Left lung (tissue), 10 donors: ENCODE data around the gene PLA2G15. TPM values are rescaled to one million over a fixed set of nuclear protein-coding genes. Genes with fewer than 3 reads are reported as not detected.

ENCODE experiments used
- ATAC-seq: fragments of 200-7000 bp; cut with Tn5 transposase; one replicate; pipeline ENCODE4 v1.9.1; 2020; ENCODE audit warnings: moderate library complexity
- DNase-seq, 4 donors: peaks; one replicate each; pipeline ENCODE4 v3.0.0-alpha.2; 2013 to 2020
- H3K27ac ChIP-seq, 2 donors: fragments of 200-600 bp; sonication (generic) in 1 of 2; one replicate each; pipeline versions ENCODE4 v1.5.0 to v1.8.0; 2020 to 2021
- H3K27me3 ChIP-seq, 2 donors: fragments of 200-600 bp; sonication (generic) in 1 of 2; one replicate each; pipeline versions ENCODE4 v1.5.0 to v1.8.0; 2020 to 2021
- H3K36me3 ChIP-seq, 2 donors: fragments of 200-600 bp; sonication (generic) in 1 of 2; one replicate each; pipeline versions ENCODE4 v1.5.0 to v1.8.0; 2020 to 2021
- H3K4me1 ChIP-seq, 2 donors: fragments of 200-600 bp; one replicate each; pipeline ENCODE4 v1.8.0; 2021
- H3K4me3 ChIP-seq, 2 donors: fragments of 200-600 bp; sonication (generic) in 1 of 2; one replicate each; pipeline versions ENCODE4 v1.5.0 to v1.8.0; 2020 to 2021; ENCODE audit warnings: mild to moderate bottlenecking in 1 of 2
- H3K9me3 ChIP-seq, 2 donors: fragments of 200-600 bp; sonication (generic) in 1 of 2; one replicate each; pipeline versions ENCODE4 v1.5.0 to v1.8.0; 2020 to 2021
- intact Hi-C, 2 donors: fragments of 100-400 bp; cut with DNase I; formaldehyde crosslinking; loops; one replicate each; pipeline versions ENCODE4 v1.11.2 to v1.14.2; 2022
- polyA plus RNA-seq, 6 donors: library from polyadenylated mRNA; unstranded; fragments of 120-200 nt; gene quantifications; one replicate each; pipeline ENCODE4 v1.2.1, GENCODE V29; 2013; ENCODE audit not compliant: insufficient read length in 6 of 6
- total RNA-seq, 2 donors: library from RNA; stranded (reverse); fragmentation: NEBNext Ultra II Directional; extraction: Animal tissue kit (Norgen Biotek cat#: 25700); gene quantifications; one replicate each; pipeline ENCODE4 v1.2.1, GENCODE V29; 2021
- TF ChIP-seq, protein P1 (sequence below), 2 donors: fragments of 200-600 bp; sonication (generic) in 1 of 2; IDR thresholded peaks; one replicate each; pipeline versions ENCODE4 v1.5.0 to v1.8.0; 2021; ENCODE audit warnings: antibody characterized with exemption in 2 of 2
- donor health status: DM: no; HTN: yes; CAD: no.
- donor health status: DM: no; HTN: no; CAD: no.

PLA2G15 gene
- total and polyA plus RNA-seq, 8 donors: 10.9 to 35.1 (median 12.3) TPM

DNA sequence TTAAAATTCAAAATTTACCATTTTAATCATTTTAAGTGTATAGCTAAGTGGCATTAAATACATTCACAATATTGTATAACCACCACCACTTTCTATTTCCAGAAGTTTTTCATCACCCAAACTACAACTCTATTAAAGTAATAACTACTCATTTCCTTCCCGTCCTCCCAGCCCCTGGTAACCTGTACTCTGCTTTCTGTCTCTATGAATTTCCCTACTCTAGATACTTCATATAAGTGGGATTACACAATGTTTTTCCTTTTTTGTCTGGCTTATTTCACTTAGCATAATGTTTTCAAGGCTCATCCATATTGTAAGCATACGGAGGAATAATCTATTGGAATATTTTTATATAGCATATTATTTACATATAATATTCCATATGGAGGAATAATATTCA, 38.9 kb upstream of the PLA2G15 start:
- intact Hi-C loops: no loop called here
- H3K4me3 ChIP-seq: no peak overlapping the region
- no peak overlapping the region for H3K27ac ChIP-seq
- no peaks in the 10 kb centered on the region for H3K4me1 ChIP-seq
- H3K36me3 ChIP-seq: peaks cover 0 to 17% of the 10 kb centered on the region in 2 donors
- ATAC-seq (peak; percentile 79), DNase-seq (no peak)
- H3K9me3 ChIP-seq: no peaks in the 10 kb centered on the region
- TF ChIP-seq, protein P1, sequence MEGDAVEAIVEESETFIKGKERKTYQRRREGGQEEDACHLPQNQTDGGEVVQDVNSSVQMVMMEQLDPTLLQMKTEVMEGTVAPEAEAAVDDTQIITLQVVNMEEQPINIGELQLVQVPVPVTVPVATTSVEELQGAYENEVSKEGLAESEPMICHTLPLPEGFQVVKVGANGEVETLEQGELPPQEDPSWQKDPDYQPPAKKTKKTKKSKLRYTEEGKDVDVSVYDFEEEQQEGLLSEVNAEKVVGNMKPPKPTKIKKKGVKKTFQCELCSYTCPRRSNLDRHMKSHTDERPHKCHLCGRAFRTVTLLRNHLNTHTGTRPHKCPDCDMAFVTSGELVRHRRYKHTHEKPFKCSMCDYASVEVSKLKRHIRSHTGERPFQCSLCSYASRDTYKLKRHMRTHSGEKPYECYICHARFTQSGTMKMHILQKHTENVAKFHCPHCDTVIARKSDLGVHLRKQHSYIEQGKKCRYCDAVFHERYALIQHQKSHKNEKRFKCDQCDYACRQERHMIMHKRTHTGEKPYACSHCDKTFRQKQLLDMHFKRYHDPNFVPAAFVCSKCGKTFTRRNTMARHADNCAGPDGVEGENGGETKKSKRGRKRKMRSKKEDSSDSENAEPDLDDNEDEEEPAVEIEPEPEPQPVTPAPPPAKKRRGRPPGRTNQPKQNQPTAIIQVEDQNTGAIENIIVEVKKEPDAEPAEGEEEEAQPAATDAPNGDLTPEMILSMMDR (IDR thresholded peaks at IDR 0.05): no peak
- no peaks in the 10 kb centered on the region for H3K27me3 ChIP-seq

DNA sequence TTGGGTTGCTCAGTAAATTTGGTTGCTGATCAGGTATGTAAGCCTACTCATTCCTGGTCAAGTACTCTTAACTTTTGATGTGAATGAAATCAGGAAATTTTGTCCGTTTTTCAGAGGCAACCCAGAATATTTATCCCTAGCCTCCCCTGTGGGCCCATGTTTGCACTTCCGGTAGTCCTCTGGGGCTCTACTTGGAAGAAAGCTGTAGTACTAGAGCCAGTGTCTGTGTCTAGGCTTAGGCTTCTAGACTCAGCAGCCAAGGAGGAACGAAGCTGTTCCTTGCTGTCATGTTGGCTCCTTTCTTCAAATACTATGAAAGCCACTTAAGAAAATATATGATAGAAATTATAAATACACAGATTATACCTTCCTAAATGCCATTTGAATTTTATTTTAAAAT, 30.4 kb upstream of the PLA2G15 start:
- no peaks in the 10 kb centered on the region for H3K27me3 ChIP-seq
- peaks cover 0 to 9% of the 10 kb centered on the region in 2 donors for H3K36me3 ChIP-seq
- H3K4me1 ChIP-seq: peaks cover 0 to 5% of the 10 kb centered on the region in 2 donors
- ATAC-seq (peak; percentile 25), DNase-seq (no peak)
- TF ChIP-seq, protein P1 (IDR thresholded peaks at IDR 0.05): no peak
- no peak overlapping the region for H3K27ac ChIP-seq
- no peak overlapping the region for H3K4me3 ChIP-seq
- no peaks in the 10 kb centered on the region for H3K9me3 ChIP-seq
- intact Hi-C loops: no loop called here

- ATAC-seq: no peak
- TF ChIP-seq, protein P1 (IDR thresholded peaks at IDR 0.05): no peak
- intact Hi-C loops: no loop called here
- Histone ChIP-seq H3K4me1 (peaks cover 0 to 5% of the 10 kb centered on the region in 2 donors), H3K4me3 (no peak overlapping the region), H3K27me3 (no peaks in the 10 kb centered on the region), H3K36me3 (peaks cover 0 to 9% of the 10 kb centered on the region in 2 donors), H3K27ac (no peak overlapping the region), H3K9me3 (no peaks in the 10 kb centered on the region)
- DNase-seq: no peak
Measured at GRCh38 chr16:68215302-68215701, 29.9 kb upstream of the PLA2G15 start.

DNA sequence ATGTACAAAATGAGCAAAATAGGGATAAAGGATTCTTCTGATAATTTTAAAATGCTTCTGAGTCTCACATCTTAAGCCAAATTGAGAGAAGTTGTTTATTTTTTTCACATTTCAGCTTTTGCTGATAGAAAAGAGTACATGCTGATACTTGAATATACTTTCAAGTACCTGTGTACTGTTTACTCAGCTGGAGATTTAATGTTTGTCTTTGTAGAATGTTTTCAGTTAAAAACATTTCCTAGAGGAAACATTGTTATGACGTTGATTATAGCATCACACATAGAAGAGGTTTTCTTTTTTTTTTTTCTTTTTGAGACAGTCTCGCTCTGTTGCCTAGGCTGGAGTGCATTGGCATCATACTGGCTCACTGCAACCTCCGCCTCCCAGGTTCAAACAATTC, 28.9 kb upstream of the PLA2G15 start:
- Histone ChIP-seq H3K4me1 (peaks cover 0 to 5% of the 10 kb centered on the region in 2 donors), H3K4me3 (no peak overlapping the region), H3K27ac (peak overlapping the region in 1 of 2 donors; percentile 13), H3K9me3 (no peaks in the 10 kb centered on the region), H3K27me3 (no peaks in the 10 kb centered on the region), H3K36me3 (peaks cover 0 to 12% of the 10 kb centered on the region in 2 donors)
- no peak for DNase-seq
- intact Hi-C loops: no loop called here
- TF ChIP-seq, protein P1 (IDR thresholded peaks at IDR 0.05): no peak
- no peak for ATAC-seq

GRCh38 chr16:68217506-68217905, 27.7 kb upstream of the PLA2G15 start:
- ATAC-seq: no peak
- Histone ChIP-seq H3K36me3 (peaks cover 0 to 15% of the 10 kb centered on the region in 2 donors), H3K9me3 (no peaks in the 10 kb centered on the region), H3K27me3 (no peaks in the 10 kb centered on the region), H3K27ac (peak overlapping the region in 1 of 2 donors; percentile 23), H3K4me1 (peaks cover 0 to 5% of the 10 kb centered on the region in 2 donors), H3K4me3 (no peak overlapping the region)
- TF ChIP-seq, protein P1 (IDR thresholded peaks at IDR 0.05): no peak
- intact Hi-C loops: no loop called here
- no peak for DNase-seq
